GM23338 (cell line): ENCODE data around the gene EFNB2. TPM values are rescaled to one million over a fixed set of nuclear protein-coding genes. Genes with fewer than 3 reads are reported as not detected.

ENCODE experiments used
- ATAC-seq: fragments of 200-7000 bp; cut with Tn5 transposase; 3 replicates; pipeline ENCODE4 v1.9.1; 2020
- DNase-seq: peaks from one replicate; pipeline ENCODE4 v3.0.0-alpha.2; 2015; ENCODE audit warnings: low spot score
- H2AFZ ChIP-seq: fragments of 200-600 bp; sonication (generic); 2 replicates; pipeline ENCODE4 v1.8.0; 2016; ENCODE audit warnings: antibody characterized with exemption, mild to moderate bottlenecking, moderate library complexity
- H3F3A ChIP-seq: fragments of 200-600 bp; sonication (generic); replicated peaks from 2 replicates; pipeline ENCODE4 v1.8.0; 2017; ENCODE audit warnings: antibody characterized with exemption, mixed run types, low read depth
- H3K27ac ChIP-seq: fragments of 200-600 bp; sonication (generic); 2 replicates; pipeline ENCODE4 v1.6.1; 2016; ENCODE audit warnings: low read depth
- H3K27me3 ChIP-seq: fragments of 200-600 bp; sonication (generic); 2 replicates; pipeline ENCODE4 v1.8.0; 2016; ENCODE audit warnings: mild to moderate bottlenecking, mixed run types, moderate library complexity; ENCODE audit not compliant: insufficient read depth
- H3K36me3 ChIP-seq: fragments of 200-600 bp; sonication (generic); 2 replicates; pipeline ENCODE4 v1.8.0; 2016; ENCODE audit warnings: mild to moderate bottlenecking; ENCODE audit not compliant: insufficient read depth
- H3K4me1 ChIP-seq: fragments of 200-600 bp; sonication (generic); 2 replicates; pipeline ENCODE4 v1.8.0; 2016; ENCODE audit warnings: mild to moderate bottlenecking, moderate library complexity; ENCODE audit not compliant: insufficient read depth
- H3K4me2 ChIP-seq: fragments of 200-600 bp; sonication (generic); 2 replicates; pipeline ENCODE4 v1.7.1; 2017; ENCODE audit warnings: mixed run types
- H3K4me3 ChIP-seq: fragments of 200-600 bp; sonication (generic); 2 replicates; pipeline ENCODE4 v1.6.1; 2016; ENCODE audit warnings: mixed run types
- H3K79me2 ChIP-seq: fragments of 200-600 bp; sonication (generic); replicated peaks from 2 replicates; pipeline ENCODE4 v1.8.0; 2017; ENCODE audit warnings: mild to moderate bottlenecking; ENCODE audit not compliant: insufficient read depth
- H3K9me2 ChIP-seq: fragments of 200-600 bp; sonication (generic); 2 replicates; pipeline ENCODE4 v1.8.0; 2017; ENCODE audit not compliant: insufficient read depth
- H4K20me1 ChIP-seq: fragments of 200-600 bp; sonication (generic); replicated peaks from 2 replicates; pipeline ENCODE4 v1.8.0; 2017; ENCODE audit warnings: mild to moderate bottlenecking; ENCODE audit not compliant: insufficient read depth
- H3K27ac Mint-ChIP-seq: 2 replicates; pipeline ENCODE4 v1.8.0; 2020; ENCODE audit warnings: inconsistent platforms, mild to moderate bottlenecking, moderate library complexity, mixed read lengths
- H3K27me3 Mint-ChIP-seq: 3 replicates; pipeline ENCODE4 v1.8.0; 2022; ENCODE audit warnings: low read depth, mild to moderate bottlenecking, moderate library complexity, mixed read lengths, inconsistent platforms; ENCODE audit not compliant: insufficient read depth, poor library complexity
- H3K36me3 Mint-ChIP-seq: 3 replicates; pipeline ENCODE4 v1.8.0; 2021; ENCODE audit warnings: low read depth, mild to moderate bottlenecking, inconsistent platforms, moderate library complexity, mixed read lengths
- H3K4me1 Mint-ChIP-seq: 3 replicates; pipeline ENCODE4 v1.8.0; 2020; ENCODE audit warnings: mild to moderate bottlenecking, inconsistent platforms, mixed read lengths
- H3K4me3 Mint-ChIP-seq: 3 replicates; pipeline ENCODE4 v1.8.0; 2021; ENCODE audit warnings: moderate library complexity, mild to moderate bottlenecking, inconsistent platforms, mixed read lengths
- H3K9me3 Mint-ChIP-seq: 3 replicates; pipeline ENCODE4 v1.8.0; 2020; ENCODE audit warnings: moderate library complexity, mild to moderate bottlenecking, inconsistent platforms, mixed read lengths
- EZH2phosphoT487 ChIP-seq: fragments of 200-600 bp; sonication (generic); IDR thresholded peaks from one replicate; pipeline ENCODE4 v1.8.1; 2018; ENCODE audit warnings: antibody characterized with exemption; ENCODE audit not compliant: unreplicated experiment
- JUNB ChIP-seq: IDR thresholded peaks from one replicate; pipeline ENCODE4 v1.6.1; 2016; ENCODE audit warnings: antibody characterized with exemption; ENCODE audit not compliant: unreplicated experiment
- NANOG ChIP-seq: IDR thresholded peaks from 2 replicates; pipeline ENCODE4 v1.6.1; 2016; ENCODE audit warnings: antibody characterized with exemption, borderline replicate concordance
- POLR2AphosphoS5 ChIP-seq: IDR thresholded peaks from 2 replicates; pipeline ENCODE4 v1.6.1; 2016; ENCODE audit warnings: antibody characterized with exemption, low read depth
- ZNF114 ChIP-seq: fragments of 250-450 bp; sonication (Bioruptor Pico); IDR thresholded peaks from 2 replicates; pipeline ENCODE4 v1.5.0; 2020; ENCODE audit warnings: mild to moderate bottlenecking, moderate library complexity
- ZNF331 ChIP-seq: fragments of 250-450 bp; sonication (Bioruptor Pico); IDR thresholded peaks from 2 replicates; pipeline ENCODE4 v1.5.0; 2020; ENCODE audit warnings: low read depth, mild to moderate bottlenecking, moderate library complexity
- polyA plus RNA-seq: library from polyadenylated mRNA; unstranded; fragments of >200 nt; fragmentation: Nextera tagmentation; extraction: Ambion mirVana; gene quantifications from 2 replicates; pipeline ENCODE4 v1.2.1, GENCODE V29; 2016
- total RNA-seq: library from RNA; depleted of rRNA; stranded (reverse); fragments of >200 nt; shearing (Covaris generic); gene quantifications from 2 replicates; pipeline ENCODE4 v1.2.3, GENCODE V29; 2014
- TF ChIP-seq, protein P1 (sequence below), 2 experiments: fragments of 200-600 bp in 1 of 2; sonication (generic) in 1 of 2; conservative IDR thresholded peaks; 2 replicates each; pipeline versions ENCODE4 v1.5.1 to v1.6.1; 2016 to 2017; ENCODE audit warnings: antibody characterized with exemption in 2 of 2, low read depth in 2 of 2, mild to moderate bottlenecking in 2 of 2, moderate library complexity in 1 of 2
- TF ChIP-seq, protein P2 (sequence below): fragments of 250-450 bp; sonication (Bioruptor Pico); IDR thresholded peaks from 2 replicates; pipeline ENCODE4 v1.5.0; 2020; ENCODE audit warnings: mild to moderate bottlenecking, moderate library complexity
- TF ChIP-seq, protein P3 (sequence below): IDR thresholded peaks from 2 replicates; pipeline ENCODE4 v1.6.1; 2016; ENCODE audit warnings: antibody characterized with exemption

The EFNB2 gene
- total and polyA plus RNA-seq, 2 experiments from 2014 or later: 5.7 to 10.9 TPM

DNA sequence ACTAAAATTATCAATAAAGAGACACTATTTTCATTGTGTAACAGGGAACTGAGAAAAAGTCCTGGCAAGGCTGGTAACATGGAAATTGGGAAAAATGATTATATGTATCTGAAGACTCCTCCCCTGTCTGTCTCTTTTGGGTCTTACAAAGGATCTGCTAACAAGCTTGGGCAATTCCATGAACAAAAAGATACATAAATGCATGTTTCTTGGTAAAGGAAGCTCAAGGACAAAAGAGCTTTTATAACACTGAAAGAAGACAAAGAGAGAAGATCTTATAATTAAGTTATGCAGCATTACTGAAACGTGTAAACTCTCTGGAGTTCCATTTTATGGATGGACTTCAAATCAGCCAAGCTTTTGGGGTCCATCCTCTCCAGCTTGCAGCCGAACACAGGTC lies 29.2 kb downstream of the EFNB2 start:
- no peaks in the 10 kb centered on the region for H3K9me2 ChIP-seq
- H2AFZ ChIP-seq: no peak overlapping the region
- H3K27me3 ChIP-seq: no peaks in the 10 kb centered on the region
- no peak for DNase-seq
- Mint-ChIP-seq H3K4me1 (peaks cover 14% of the 10 kb centered on the region), H3K27ac (no peak overlapping the region), H3K4me3 (no peak overlapping the region), H3K36me3 (peaks cover 11% of the 10 kb centered on the region; the same call in 2 of the 3 replicates), H3K9me3 (no peaks in the 10 kb centered on the region), H3K27me3 (no peaks in the 10 kb centered on the region)
- TF ChIP-seq EZH2phosphoT487 (no peak), NANOG (no peak), JUNB (no peak)
- H4K20me1 ChIP-seq: no peaks in the 10 kb centered on the region
- peaks cover 20% of the 10 kb centered on the region for H3K4me1 ChIP-seq
- peaks cover 52% of the 10 kb centered on the region for H3K79me2 ChIP-seq
- H3K36me3 ChIP-seq: no peaks in the 10 kb centered on the region
- no peak overlapping the region for H3K4me2 ChIP-seq
- no peaks in the 10 kb centered on the region for H3F3A ChIP-seq
- no peak for ATAC-seq
- no peak overlapping the region for H3K4me3 ChIP-seq
- H3K27ac ChIP-seq: no peak overlapping the region

DNA sequence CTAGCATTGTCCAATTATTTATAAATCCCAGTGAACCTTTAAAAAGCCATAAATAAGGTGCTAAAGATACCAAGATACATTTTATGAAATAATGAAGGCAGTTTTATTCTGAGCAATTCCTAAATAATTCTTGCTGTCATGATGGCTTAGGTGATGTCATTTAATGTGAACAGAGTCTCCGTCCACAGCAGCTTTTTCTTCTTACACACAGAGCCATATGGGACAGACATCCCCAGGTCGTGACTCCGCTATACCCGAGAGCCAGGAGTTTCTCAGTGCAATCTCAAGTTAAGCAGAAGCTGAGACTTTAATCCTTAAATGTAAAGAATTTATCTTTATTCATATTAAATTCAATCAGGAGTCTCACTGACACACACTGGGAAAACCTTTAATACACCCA lies 29.7 kb downstream of the EFNB2 start:
- Histone ChIP-seq H3K36me3 (no peaks in the 10 kb centered on the region), H3K79me2 (peaks cover 55% of the 10 kb centered on the region), H4K20me1 (no peaks in the 10 kb centered on the region), H3K4me1 (peaks cover 20% of the 10 kb centered on the region), H3K27ac (no peak overlapping the region), H3F3A (no peaks in the 10 kb centered on the region), H3K4me3 (no peak overlapping the region), H3K27me3 (no peaks in the 10 kb centered on the region), H3K9me2 (no peaks in the 10 kb centered on the region), H3K4me2 (no peak overlapping the region), H2AFZ (no peak overlapping the region)
- H3K4me3 Mint-ChIP-seq: no peak overlapping the region
- ATAC-seq (no peak), DNase-seq (no peak)
- peaks cover 14% of the 10 kb centered on the region for H3K4me1 Mint-ChIP-seq
- no peak for TF ChIP-seq ZNF331 (CRISPR knock-in tag)
- no peaks in the 10 kb centered on the region for H3K27me3 Mint-ChIP-seq
- H3K27ac Mint-ChIP-seq: no peak overlapping the region
- no peaks in the 10 kb centered on the region for H3K9me3 Mint-ChIP-seq
- peaks cover 7% of the 10 kb centered on the region; the same call in 2 of the 3 replicates for H3K36me3 Mint-ChIP-seq

DNA sequence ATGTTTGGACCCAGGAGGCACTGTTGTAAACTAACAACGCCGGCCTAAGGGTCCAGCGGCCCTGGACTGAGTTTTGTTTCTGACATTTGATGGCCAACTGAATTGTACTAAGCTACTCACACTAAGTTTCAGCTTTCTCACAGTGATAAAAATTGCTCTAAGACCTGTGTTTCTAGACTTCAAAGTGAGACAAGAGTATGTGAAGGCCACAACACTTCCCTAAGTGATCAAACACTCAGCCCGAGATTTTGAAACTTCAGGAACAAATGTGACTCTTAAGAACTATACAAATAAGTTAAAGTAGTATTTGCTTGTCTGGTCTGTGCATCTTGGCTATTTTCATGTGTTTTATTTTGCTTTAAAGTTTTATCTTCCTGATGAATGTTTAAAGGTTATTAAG lies 30.2 kb downstream of the EFNB2 start:
- no peak overlapping the region for H3K27ac Mint-ChIP-seq
- H3K4me3 Mint-ChIP-seq: no peak overlapping the region
- Histone ChIP-seq H3K36me3 (no peaks in the 10 kb centered on the region), H3F3A (no peaks in the 10 kb centered on the region), H3K27me3 (no peaks in the 10 kb centered on the region), H3K27ac (no peak overlapping the region), H3K9me2 (no peaks in the 10 kb centered on the region), H2AFZ (no peak overlapping the region), H3K4me1 (peaks cover 20% of the 10 kb centered on the region), H3K4me2 (no peak overlapping the region), H3K4me3 (no peak overlapping the region), H4K20me1 (no peaks in the 10 kb centered on the region), H3K79me2 (peaks cover 59% of the 10 kb centered on the region)
- no peaks in the 10 kb centered on the region for H3K27me3 Mint-ChIP-seq
- DNase-seq (no peak), ATAC-seq (no peak)
- no peaks in the 10 kb centered on the region for H3K9me3 Mint-ChIP-seq
- peaks cover 19% of the 10 kb centered on the region for H3K4me1 Mint-ChIP-seq
- peaks cover 4% of the 10 kb centered on the region; the same call in 2 of the 3 replicates for H3K36me3 Mint-ChIP-seq
- TF ChIP-seq ZNF114 (CRISPR knock-in tag) (no peak), POLR2AphosphoS5 (no peak), JUNB (no peak), ZNF331 (CRISPR knock-in tag) (no peak)
- TF ChIP-seq, protein P1, sequence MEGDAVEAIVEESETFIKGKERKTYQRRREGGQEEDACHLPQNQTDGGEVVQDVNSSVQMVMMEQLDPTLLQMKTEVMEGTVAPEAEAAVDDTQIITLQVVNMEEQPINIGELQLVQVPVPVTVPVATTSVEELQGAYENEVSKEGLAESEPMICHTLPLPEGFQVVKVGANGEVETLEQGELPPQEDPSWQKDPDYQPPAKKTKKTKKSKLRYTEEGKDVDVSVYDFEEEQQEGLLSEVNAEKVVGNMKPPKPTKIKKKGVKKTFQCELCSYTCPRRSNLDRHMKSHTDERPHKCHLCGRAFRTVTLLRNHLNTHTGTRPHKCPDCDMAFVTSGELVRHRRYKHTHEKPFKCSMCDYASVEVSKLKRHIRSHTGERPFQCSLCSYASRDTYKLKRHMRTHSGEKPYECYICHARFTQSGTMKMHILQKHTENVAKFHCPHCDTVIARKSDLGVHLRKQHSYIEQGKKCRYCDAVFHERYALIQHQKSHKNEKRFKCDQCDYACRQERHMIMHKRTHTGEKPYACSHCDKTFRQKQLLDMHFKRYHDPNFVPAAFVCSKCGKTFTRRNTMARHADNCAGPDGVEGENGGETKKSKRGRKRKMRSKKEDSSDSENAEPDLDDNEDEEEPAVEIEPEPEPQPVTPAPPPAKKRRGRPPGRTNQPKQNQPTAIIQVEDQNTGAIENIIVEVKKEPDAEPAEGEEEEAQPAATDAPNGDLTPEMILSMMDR (conservative IDR thresholded peaks at IDR 0.05; ENCODE audit: low read depth in 2 of 2): no peak
- TF ChIP-seq, protein P2, sequence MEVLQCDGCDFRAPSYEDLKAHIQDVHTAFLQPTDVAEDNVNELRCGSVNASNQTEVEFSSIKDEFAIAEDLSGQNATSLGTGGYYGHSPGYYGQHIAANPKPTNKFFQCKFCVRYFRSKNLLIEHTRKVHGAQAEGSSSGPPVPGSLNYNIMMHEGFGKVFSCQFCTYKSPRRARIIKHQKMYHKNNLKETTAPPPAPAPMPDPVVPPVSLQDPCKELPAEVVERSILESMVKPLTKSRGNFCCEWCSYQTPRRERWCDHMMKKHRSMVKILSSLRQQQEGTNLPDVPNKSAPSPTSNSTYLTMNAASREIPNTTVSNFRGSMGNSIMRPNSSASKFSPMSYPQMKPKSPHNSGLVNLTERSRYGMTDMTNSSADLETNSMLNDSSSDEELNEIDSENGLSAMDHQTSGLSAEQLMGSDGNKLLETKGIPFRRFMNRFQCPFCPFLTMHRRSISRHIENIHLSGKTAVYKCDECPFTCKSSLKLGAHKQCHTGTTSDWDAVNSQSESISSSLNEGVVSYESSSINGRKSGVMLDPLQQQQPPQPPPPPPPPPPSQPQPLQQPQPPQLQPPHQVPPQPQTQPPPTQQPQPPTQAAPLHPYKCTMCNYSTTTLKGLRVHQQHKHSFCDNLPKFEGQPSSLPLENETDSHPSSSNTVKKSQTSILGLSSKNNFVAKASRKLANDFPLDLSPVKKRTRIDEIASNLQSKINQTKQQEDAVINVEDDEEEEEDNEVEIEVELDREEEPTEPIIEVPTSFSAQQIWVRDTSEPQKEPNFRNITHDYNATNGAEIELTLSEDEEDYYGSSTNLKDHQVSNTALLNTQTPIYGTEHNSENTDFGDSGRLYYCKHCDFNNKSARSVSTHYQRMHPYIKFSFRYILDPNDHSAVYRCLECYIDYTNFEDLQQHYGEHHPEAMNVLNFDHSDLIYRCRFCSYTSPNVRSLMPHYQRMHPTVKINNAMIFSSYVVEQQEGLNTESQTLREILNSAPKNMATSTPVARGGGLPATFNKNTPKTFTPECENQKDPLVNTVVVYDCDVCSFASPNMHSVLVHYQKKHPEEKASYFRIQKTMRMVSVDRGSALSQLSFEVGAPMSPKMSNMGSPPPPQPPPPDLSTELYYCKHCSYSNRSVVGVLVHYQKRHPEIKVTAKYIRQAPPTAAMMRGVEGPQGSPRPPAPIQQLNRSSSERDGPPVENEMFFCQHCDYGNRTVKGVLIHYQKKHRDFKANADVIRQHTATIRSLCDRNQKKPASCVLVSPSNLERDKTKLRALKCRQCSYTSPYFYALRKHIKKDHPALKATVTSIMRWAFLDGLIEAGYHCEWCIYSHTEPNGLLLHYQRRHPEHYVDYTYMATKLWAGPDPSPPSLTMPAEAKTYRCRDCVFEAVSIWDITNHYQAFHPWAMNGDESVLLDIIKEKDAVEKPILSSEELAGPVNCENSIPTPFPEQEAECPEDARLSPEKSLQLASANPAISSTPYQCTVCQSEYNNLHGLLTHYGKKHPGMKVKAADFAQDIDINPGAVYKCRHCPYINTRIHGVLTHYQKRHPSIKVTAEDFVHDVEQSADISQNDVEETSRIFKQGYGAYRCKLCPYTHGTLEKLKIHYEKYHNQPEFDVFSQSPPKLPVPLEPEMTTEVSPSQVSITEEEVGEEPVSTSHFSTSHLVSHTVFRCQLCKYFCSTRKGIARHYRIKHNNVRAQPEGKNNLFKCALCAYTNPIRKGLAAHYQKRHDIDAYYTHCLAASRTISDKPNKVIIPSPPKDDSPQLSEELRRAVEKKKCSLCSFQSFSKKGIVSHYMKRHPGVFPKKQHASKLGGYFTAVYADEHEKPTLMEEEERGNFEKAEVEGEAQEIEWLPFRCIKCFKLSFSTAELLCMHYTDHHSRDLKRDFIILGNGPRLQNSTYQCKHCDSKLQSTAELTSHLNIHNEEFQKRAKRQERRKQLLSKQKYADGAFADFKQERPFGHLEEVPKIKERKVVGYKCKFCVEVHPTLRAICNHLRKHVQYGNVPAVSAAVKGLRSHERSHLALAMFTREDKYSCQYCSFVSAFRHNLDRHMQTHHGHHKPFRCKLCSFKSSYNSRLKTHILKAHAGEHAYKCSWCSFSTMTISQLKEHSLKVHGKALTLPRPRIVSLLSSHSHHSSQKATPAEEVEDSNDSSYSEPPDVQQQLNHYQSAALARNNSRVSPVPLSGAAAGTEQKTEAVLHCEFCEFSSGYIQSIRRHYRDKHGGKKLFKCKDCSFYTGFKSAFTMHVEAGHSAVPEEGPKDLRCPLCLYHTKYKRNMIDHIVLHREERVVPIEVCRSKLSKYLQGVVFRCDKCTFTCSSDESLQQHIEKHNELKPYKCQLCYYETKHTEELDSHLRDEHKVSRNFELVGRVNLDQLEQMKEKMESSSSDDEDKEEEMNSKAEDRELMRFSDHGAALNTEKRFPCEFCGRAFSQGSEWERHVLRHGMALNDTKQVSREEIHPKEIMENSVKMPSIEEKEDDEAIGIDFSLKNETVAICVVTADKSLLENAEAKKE (CRISPR knock-in tag): no peak
- TF ChIP-seq, protein P3, sequence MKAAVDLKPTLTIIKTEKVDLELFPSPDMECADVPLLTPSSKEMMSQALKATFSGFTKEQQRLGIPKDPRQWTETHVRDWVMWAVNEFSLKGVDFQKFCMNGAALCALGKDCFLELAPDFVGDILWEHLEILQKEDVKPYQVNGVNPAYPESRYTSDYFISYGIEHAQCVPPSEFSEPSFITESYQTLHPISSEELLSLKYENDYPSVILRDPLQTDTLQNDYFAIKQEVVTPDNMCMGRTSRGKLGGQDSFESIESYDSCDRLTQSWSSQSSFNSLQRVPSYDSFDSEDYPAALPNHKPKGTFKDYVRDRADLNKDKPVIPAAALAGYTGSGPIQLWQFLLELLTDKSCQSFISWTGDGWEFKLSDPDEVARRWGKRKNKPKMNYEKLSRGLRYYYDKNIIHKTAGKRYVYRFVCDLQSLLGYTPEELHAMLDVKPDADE: no peak
